ENCODE measurements around the gene HINFP.

Gene HINFP

DNA sequence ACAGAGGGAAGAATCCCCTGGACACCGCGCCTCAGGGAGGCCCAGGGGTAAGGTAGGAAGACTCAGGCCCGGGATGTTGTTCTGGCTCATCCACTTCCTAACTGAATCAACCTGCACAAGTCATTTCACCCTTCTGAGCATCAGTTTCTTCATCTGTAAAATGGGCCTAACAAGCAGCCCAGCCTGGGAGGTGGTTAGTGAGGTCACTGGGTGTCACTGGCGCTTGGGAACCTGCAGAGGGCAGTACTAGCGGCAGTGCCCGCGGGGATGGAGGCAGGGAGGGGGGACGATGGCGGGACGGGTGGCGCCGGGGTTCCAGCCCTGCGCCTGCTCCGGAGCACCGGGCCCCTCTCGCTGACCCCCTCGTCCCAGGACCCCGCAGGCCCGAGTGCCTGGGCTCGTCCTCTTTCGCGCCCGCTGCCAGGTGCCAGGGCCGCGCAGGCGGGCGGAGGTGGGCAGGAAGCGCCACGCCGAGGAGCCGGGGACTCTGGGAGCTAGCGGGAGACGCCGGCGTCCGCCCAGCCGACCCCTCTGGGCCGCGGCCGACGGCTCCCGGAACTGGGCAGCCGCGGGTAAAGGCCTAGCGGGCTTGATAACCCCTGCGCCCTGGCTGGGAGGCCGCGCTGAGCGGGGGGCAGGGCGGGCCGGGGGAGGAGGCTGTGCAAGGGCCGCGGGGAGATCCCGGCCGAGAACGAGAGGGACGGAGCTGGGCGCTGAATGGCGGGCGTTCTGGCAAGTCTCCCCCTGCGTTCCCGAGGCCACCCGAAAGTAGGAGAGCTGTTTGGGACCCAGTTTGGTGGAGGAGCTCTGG is 47.3 kb downstream of the HINFP start, which contains the start of gene NLRX1:
TSS of gene NLRX1 (plus strand) at position 255 of the 811 bp plus-strand sequence. CDS start 2,679 bp downstream, outside the sequence.
- TF ChIP-seq, protein P1, sequence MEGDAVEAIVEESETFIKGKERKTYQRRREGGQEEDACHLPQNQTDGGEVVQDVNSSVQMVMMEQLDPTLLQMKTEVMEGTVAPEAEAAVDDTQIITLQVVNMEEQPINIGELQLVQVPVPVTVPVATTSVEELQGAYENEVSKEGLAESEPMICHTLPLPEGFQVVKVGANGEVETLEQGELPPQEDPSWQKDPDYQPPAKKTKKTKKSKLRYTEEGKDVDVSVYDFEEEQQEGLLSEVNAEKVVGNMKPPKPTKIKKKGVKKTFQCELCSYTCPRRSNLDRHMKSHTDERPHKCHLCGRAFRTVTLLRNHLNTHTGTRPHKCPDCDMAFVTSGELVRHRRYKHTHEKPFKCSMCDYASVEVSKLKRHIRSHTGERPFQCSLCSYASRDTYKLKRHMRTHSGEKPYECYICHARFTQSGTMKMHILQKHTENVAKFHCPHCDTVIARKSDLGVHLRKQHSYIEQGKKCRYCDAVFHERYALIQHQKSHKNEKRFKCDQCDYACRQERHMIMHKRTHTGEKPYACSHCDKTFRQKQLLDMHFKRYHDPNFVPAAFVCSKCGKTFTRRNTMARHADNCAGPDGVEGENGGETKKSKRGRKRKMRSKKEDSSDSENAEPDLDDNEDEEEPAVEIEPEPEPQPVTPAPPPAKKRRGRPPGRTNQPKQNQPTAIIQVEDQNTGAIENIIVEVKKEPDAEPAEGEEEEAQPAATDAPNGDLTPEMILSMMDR (conservative IDR thresholded peaks at IDR 0.05; ENCODE audit: low read length) = peak; percentile 83
- TF ChIP-seq EZH2phosphoT487 (IDR thresholded peaks at IDR 0.05; ENCODE audit: borderline replicate concordance) = no peak
- Histone ChIP-seq H3K9me2 (replicated peaks; ENCODE audit: low read depth, low read length) (no peaks in the 10 kb centered on the region), H3K4me3 (ENCODE audit: low read length, poor library complexity, severe bottlenecking) (peak within 1 kb of the TSS; percentile 86), H4K20me1 (ENCODE audit: insufficient read depth, low read length, poor library complexity, severe bottlenecking) (no peaks in the 10 kb centered on the region), H3K9me3 (ENCODE audit: insufficient read depth, low read depth, low read length) (no peaks in the 10 kb centered on the region), H3K4me2 (ENCODE audit: low read depth, low read length, poor library complexity, severe bottlenecking) (peak within 1 kb of the TSS; percentile 85), H3K36me3 (ENCODE audit: insufficient read depth, low read length) (no peaks in the 10 kb centered on the region), H2AFZ (ENCODE audit: low read length) (peak within 1 kb of the TSS; percentile 92), H3F3A (ENCODE audit: low read depth) (no peaks in the 10 kb centered on the region), H3K27me3 (ENCODE audit: insufficient read depth, low read length, poor library complexity, severe bottlenecking) (no peaks in the 10 kb centered on the region), H3K79me2 (ENCODE audit: insufficient read depth, low read length) (peaks cover 12% of the 10 kb centered on the region; the same call in 1 of the 2 replicates), H3K4me1 (ENCODE audit: insufficient read depth, low read length, poor library complexity, severe bottlenecking) (peaks cover 25% of the 10 kb centered on the region), H3K9ac (ENCODE audit: low read depth, low read length, poor library complexity, severe bottlenecking) (peak within 1 kb of the TSS; percentile 96)

DNA sequence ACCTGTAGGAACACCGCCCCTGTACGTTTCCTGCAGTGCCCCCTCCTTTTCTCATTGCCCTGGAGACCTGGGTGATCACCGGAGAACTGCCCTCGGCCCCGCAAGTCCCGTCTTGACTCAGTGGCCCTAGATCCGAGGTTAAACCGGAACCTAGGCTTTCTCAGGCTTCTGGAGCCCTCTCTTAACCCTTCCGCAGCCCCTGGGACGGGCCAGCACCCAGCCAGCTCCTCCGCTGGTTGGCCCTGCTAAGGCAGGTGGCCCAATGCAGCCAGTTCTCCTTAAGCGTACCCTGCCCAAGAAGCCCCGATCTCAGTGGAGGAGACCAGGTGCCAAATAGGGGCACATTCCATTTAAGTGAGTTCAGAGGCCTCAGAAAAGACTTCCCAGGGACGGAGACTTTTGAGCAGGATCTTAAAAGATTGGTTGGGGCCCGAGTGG is 47.9 kb downstream of the HINFP start:
- Histone ChIP-seq H4K20me1 (ENCODE audit: insufficient read depth, low read length, poor library complexity, severe bottlenecking) (no peaks in the 10 kb centered on the region), H3K9me3 (ENCODE audit: insufficient read depth, low read depth, low read length) (no peaks in the 10 kb centered on the region), H3K36me3 (ENCODE audit: insufficient read depth, low read length) (no peaks in the 10 kb centered on the region), H3K9me2 (replicated peaks; ENCODE audit: low read depth, low read length) (no peaks in the 10 kb centered on the region), H3K27me3 (ENCODE audit: insufficient read depth, low read length, poor library complexity, severe bottlenecking) (no peaks in the 10 kb centered on the region), H2AFZ (ENCODE audit: low read length) (peak overlapping the region; percentile 92), H3K4me1 (ENCODE audit: insufficient read depth, low read length, poor library complexity, severe bottlenecking) (peaks cover 25% of the 10 kb centered on the region), H3F3A (ENCODE audit: low read depth) (no peaks in the 10 kb centered on the region), H3K4me3 (ENCODE audit: low read length, poor library complexity, severe bottlenecking) (peak overlapping the region; percentile 86), H3K79me2 (ENCODE audit: insufficient read depth, low read length) (peaks cover 12% of the 10 kb centered on the region; the same call in 1 of the 2 replicates), H3K9ac (ENCODE audit: low read depth, low read length, poor library complexity, severe bottlenecking) (peak overlapping the region; percentile 96), H3K4me2 (ENCODE audit: low read depth, low read length, poor library complexity, severe bottlenecking) (peak overlapping the region; percentile 85)
- TF ChIP-seq, protein P1 (conservative IDR thresholded peaks at IDR 0.05; ENCODE audit: low read length) = no peak
- TF ChIP-seq EZH2phosphoT487 (IDR thresholded peaks at IDR 0.05; ENCODE audit: borderline replicate concordance) = no peak

DNA sequence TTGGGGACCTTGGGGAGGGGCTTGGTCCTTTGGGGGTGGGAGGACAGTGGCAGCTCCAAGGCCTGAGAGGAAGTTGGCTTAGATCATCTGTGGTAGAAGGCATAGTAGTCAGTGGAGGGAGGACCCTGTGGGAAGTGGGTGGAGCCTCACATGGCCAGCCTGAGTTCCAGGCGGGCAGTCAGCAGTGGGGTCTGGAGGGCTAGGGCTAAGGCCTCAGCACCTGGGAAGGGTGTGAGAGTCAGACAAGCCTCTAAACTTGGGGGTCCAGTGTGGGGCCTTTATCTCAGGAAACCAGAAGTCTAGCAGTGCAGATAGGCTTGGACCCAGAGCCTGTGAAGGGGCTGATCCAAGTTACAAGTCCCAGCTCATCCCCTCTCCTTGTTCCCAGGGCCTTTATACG is 51.1 kb downstream of the HINFP start:
- no peaks in the 10 kb centered on the region for H3K27me3 ChIP-seq (ENCODE audit: insufficient read depth, low read length, poor library complexity, severe bottlenecking)
- no peak overlapping the region for H2AFZ ChIP-seq (ENCODE audit: low read length)
- no peaks in the 10 kb centered on the region for H3F3A ChIP-seq (ENCODE audit: low read depth)
- no peaks in the 10 kb centered on the region for H3K36me3 ChIP-seq (ENCODE audit: insufficient read depth, low read length)
- H3K4me2 ChIP-seq (ENCODE audit: low read depth, low read length, poor library complexity, severe bottlenecking) = peak overlapping the region; percentile 44
- H3K4me1 ChIP-seq (ENCODE audit: insufficient read depth, low read length, poor library complexity, severe bottlenecking) = peaks cover 43% of the 10 kb centered on the region
- no peaks in the 10 kb centered on the region for H3K9me3 ChIP-seq (ENCODE audit: insufficient read depth, low read depth, low read length)
- H3K9ac ChIP-seq (ENCODE audit: low read depth, low read length, poor library complexity, severe bottlenecking) = no peak overlapping the region
- TF ChIP-seq, protein P1 (conservative IDR thresholded peaks at IDR 0.05; ENCODE audit: low read length) = no peak
- no peak for TF ChIP-seq EZH2phosphoT487 (IDR thresholded peaks at IDR 0.05; ENCODE audit: borderline replicate concordance)
- H3K9me2 ChIP-seq (replicated peaks; ENCODE audit: low read depth, low read length) = no peaks in the 10 kb centered on the region
- no peaks in the 10 kb centered on the region for H4K20me1 ChIP-seq (ENCODE audit: insufficient read depth, low read length, poor library complexity, severe bottlenecking)
- peaks cover 17% of the 10 kb centered on the region; the same call in 1 of the 2 replicates for H3K79me2 ChIP-seq (ENCODE audit: insufficient read depth, low read length)
- no peak overlapping the region for H3K4me3 ChIP-seq (ENCODE audit: low read length, poor library complexity, severe bottlenecking)
